Measurements from ENCODE around the gene SLC35E2B.

SLC35E2B gene

GRCh38 chr1:1626207-1627141 is 66.1 kb downstream of the SLC35E2B start:
- no peak for TF ChIP-seq POLR2A (IDR thresholded peaks at IDR 0.05; ENCODE audit: low read length)
- no peak for TF ChIP-seq GATA1 (IDR thresholded peaks at IDR 0.05; ENCODE audit: low read depth, low read length)
- DNase-seq = no peak

DNA sequence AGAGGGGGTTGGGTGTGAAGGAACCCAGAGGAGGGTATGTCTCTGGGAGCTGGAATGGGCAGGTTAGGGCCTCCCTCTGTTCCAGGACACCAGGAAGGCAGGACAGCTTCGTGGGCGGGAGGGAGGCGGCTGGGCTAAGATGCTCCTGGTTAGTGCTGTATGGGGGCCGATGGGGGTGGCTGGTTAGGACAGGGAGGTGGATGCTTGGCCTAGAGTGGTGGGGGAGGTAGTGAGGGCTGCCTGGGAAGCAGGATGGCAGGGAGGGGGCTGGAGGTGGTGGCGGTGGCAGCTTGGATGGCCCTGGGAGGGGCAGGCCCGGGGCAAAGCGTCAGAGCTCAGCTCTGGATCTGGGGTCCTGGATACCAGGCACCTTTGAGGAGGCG is 66.8 kb downstream of the SLC35E2B start:
- no peak for DNase-seq
- TF ChIP-seq GATA1 (IDR thresholded peaks at IDR 0.05; ENCODE audit: low read depth, low read length) (no peak), POLR2A (IDR thresholded peaks at IDR 0.05; ENCODE audit: low read length) (no peak)

DNA sequence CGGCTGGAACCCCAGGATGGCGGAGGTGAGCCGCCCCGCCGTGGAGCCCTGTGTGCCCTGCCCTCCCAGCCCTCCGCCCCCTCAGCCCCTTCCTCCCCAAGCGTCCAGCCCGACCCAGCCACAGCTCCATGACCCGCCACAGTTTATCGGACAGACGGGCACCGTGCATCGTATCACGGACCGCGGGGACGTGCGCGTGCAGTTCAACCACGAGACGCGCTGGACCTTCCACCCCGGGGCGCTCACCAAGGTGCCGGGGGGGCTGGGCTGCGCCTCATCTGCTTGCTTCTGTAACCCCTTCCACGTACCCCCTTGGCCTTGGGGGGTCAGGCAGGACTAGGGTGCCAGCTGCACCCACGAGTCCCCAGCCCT is 67.2 kb downstream of the SLC35E2B start:
- DNase-seq = no peak
- TF ChIP-seq GATA1 (IDR thresholded peaks at IDR 0.05; ENCODE audit: low read depth, low read length) (no peak), POLR2A (IDR thresholded peaks at IDR 0.05; ENCODE audit: low read length) (no peak)

DNA sequence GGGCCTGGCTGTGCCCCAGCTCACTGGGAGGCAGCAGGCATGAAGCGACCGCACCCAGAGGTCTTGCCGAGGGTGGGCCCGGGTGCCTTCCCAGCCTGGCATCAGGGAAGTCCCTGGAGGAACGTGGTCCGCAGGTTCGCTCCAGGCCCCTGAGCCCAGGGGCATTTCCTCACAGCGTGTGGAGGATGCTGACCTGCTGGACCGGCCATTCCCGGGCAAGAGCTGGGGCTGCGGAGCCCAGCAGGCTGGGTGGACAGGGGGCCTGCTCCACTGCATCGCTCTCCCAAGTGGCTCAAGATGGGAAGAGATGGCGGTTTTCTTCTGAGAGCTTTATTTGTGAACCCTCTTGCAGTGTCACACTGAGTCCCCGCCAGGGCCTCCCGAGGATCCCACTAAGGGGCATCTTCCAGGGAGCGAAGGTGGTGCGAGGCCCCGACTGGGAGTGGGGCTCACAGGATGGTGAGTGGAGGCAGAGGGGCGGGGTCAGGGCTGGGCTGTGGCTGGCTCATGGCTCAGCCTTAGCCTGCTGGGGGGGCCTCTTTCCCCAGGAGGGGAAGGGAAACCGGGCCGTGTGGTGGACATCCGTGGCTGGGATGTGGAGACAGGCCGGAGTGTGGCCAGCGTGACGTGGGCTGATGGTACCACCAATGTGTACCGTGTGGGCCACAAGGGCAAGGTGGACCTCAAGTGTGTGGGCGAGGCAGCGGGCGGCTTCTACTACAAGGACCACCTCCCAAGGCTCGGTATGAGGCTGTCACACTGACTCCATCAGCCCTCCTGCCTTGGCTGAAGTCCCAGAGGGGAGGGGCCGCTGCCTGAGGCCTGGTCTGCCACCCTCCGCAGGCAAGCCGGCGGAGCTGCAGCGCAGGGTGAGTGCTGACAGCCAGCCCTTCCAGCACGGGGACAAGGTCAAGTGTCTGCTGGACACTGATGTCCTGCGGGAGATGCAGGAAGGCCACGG is 67.9 kb downstream of the SLC35E2B start:
- peak in 1 of 2 experiments; percentile 18 for DNase-seq
- TF ChIP-seq GATA1 (IDR thresholded peaks at IDR 0.05; ENCODE audit: low read depth, low read length) (no peak), POLR2A (IDR thresholded peaks at IDR 0.05; ENCODE audit: low read length) (no peak)

DNA sequence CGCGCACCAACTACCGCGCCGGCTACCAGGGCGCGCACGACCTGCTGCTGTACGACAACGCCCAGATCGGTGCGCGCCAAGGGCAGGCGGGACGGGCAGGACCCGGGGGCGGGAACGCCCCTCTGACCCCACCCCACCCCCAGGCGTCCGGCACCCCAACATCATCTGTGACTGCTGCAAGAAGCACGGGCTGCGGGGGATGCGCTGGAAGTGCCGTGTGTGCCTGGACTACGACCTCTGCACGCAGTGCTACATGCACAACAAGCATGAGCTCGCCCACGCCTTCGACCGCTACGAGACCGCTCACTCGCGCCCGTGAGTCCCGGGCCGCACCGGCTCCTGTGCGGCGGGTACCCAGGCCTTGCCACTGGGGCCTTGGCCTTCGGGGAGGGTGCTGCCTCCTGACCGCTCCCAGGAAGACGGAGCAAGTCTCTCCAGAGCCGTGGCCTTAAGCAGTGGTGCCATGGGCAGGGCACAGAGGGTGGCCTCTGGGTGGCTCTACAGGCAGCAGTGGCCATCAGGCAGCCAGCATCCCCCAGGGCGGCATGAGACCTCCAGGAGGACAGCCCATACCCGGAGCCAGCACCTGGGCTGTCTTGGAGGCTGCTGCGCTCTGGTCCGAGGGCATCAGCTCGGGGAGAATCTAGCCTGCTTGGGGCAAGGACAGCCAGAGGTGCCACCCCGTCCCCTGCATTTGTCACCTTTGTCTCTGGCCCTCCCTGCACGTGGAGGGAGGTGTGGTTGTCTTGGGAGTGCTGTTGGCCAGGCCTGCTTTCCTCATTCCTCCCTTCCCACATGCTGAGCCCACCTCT is 68.8 kb downstream of the SLC35E2B start:
- DNase-seq = no peak
- TF ChIP-seq GATA1 (IDR thresholded peaks at IDR 0.05; ENCODE audit: low read depth, low read length) (no peak), POLR2A (IDR thresholded peaks at IDR 0.05; ENCODE audit: low read length) (no peak)

GRCh38 chr1:1623181-1623630 is 69.4 kb downstream of the SLC35E2B start:
- TF ChIP-seq POLR2A (IDR thresholded peaks at IDR 0.05; ENCODE audit: low read length) (no peak), GATA1 (IDR thresholded peaks at IDR 0.05; ENCODE audit: low read depth, low read length) (no peak)
- DNase-seq = no peak

DNA sequence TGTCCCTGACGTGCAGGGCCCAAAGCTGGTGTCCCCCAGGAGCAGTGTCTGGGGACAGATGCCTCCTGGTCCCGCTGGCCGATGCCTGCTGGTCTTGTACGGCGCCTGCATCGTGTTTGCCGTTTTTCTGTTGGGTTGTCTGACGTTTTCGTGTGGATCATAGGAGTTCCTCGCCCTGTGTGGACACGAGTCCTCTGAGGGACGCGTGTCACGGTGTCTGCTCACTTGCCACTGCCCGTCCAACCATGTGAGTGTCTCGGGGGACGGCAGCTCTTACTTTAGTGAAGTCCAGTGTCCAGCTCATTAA is 69.9 kb downstream of the SLC35E2B start:
- DNase-seq = no peak
- TF ChIP-seq GATA1 (IDR thresholded peaks at IDR 0.05; ENCODE audit: low read depth, low read length) = no peak
- no peak for TF ChIP-seq POLR2A (IDR thresholded peaks at IDR 0.05; ENCODE audit: low read length)

- no peak for DNase-seq
- TF ChIP-seq GATA1 (IDR thresholded peaks at IDR 0.05; ENCODE audit: low read depth, low read length) (no peak), POLR2A (IDR thresholded peaks at IDR 0.05; ENCODE audit: low read length) (no peak)
Measured at GRCh38 chr1:1622010-1622787, 70.4 kb downstream of the SLC35E2B start.

- TF ChIP-seq GATA1 (IDR thresholded peaks at IDR 0.05; ENCODE audit: low read depth, low read length) (no peak), POLR2A (IDR thresholded peaks at IDR 0.05; ENCODE audit: low read length) (no peak)
- no peak for DNase-seq
Measured at GRCh38 chr1:1621173-1622009, 71.2 kb downstream of the SLC35E2B start.

DNA sequence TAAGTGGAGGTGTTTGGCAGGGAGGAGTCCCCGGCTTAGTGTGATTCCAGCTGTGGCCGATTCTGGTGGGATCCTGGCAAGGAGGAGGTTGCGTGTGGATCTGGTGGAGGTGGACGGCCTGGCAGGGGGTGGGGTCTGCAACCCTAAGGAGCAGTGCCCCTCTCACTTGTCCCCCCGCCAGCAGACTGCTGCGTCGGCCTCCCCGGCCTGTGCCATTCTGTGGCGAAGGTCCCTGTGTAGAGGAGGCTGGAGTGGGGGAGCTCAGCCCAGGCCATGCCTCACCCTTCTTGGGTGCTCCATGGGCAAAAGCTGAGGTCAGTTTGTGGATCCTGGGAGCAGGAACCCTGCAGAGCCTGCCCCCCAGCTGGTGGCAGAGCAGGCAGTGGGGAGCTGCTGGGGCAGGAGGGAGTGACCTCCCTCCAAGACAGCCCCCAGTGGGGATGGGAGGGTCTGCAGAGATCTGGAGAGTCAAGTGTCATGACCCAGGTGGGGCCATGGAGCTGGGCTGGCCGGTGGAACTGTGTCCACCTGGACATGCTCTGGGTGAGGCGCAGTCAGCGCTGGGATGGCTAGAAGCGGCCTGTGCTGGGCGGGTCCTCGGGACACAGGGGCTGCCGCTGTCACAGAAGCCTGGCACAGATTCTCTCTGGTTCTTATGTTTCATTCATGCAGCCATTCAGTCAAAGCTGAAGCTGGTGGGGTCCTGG is 72.0 kb downstream of the SLC35E2B start:
- no peak for DNase-seq
- TF ChIP-seq POLR2A (IDR thresholded peaks at IDR 0.05; ENCODE audit: low read length) (no peak), GATA1 (IDR thresholded peaks at IDR 0.05; ENCODE audit: low read depth, low read length) (no peak)

- peak; percentile 26 to 37 for DNase-seq
- no peak for TF ChIP-seq POLR2A (IDR thresholded peaks at IDR 0.05; ENCODE audit: low read length)
- no peak for TF ChIP-seq GATA1 (IDR thresholded peaks at IDR 0.05; ENCODE audit: low read depth, low read length)
Measured at GRCh38 chr1:1619917-1620361, 72.7 kb downstream of the SLC35E2B start.

Measured in erythroblast (primary cell).